ENCODE data around the gene TMEM132A.

DNA sequence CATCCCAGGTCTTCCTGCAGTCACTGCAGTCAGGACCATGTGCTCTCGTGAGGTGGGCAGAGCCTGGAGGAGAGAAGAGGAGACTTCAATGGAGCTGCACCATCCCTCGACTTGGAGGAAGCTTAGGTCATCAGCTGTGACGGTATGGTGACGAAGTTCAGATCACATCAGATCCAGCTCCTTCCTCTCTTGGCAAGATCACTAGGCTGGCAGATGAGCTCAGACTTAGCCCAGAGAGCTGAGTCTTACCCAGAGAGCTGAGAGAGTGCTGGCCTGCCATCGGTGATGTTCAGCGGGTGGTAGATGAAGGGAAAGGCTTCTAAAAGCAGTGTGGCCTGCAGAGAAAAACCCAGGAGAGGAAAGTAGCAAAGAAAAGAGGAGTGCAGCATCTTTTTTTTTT is 29.5 kb downstream of the TMEM132A start:
- TF ChIP-seq, protein P1, sequence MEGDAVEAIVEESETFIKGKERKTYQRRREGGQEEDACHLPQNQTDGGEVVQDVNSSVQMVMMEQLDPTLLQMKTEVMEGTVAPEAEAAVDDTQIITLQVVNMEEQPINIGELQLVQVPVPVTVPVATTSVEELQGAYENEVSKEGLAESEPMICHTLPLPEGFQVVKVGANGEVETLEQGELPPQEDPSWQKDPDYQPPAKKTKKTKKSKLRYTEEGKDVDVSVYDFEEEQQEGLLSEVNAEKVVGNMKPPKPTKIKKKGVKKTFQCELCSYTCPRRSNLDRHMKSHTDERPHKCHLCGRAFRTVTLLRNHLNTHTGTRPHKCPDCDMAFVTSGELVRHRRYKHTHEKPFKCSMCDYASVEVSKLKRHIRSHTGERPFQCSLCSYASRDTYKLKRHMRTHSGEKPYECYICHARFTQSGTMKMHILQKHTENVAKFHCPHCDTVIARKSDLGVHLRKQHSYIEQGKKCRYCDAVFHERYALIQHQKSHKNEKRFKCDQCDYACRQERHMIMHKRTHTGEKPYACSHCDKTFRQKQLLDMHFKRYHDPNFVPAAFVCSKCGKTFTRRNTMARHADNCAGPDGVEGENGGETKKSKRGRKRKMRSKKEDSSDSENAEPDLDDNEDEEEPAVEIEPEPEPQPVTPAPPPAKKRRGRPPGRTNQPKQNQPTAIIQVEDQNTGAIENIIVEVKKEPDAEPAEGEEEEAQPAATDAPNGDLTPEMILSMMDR (conservative IDR thresholded peaks at IDR 0.05 in 1 of 2, IDR thresholded peaks at IDR 0.05 in 1 of 2; ENCODE audit: low read depth in 1 of 2, low read length in 2 of 2): no peak
- TF ChIP-seq EZH2 (IDR thresholded peaks at IDR 0.05; ENCODE audit: low read length, missing control alignments): no peak
